MM.1S (cell line): ENCODE measurements around the gene PCDHB15.

Experiments
- DNase-seq: peaks from one replicate; pipeline ENCODE4 v3.0.0-alpha.2; 2015
- H2AFZ ChIP-seq: fragments of 300-600 bp; sonication (generic); 2 replicates; pipeline ENCODE4 v1.6.0; 2016; ENCODE audit warnings: antibody characterized with exemption, low read length
- H3F3A ChIP-seq: fragments of 300-600 bp; sonication (generic); 2 replicates; pipeline ENCODE4 v1.6.1; 2016; ENCODE audit warnings: mild to moderate bottlenecking, antibody characterized with exemption, low read length, moderate library complexity, mixed read lengths; ENCODE audit not compliant: insufficient read depth
- H3K27ac ChIP-seq: fragments of 300-600 bp; sonication (generic); 2 replicates; pipeline ENCODE4 v1.5.1; 2016; ENCODE audit warnings: mild to moderate bottlenecking, low read length
- H3K27me3 ChIP-seq: fragments of 300-600 bp; sonication (generic); replicated peaks from 2 replicates; pipeline ENCODE4 v1.6.0; 2016; ENCODE audit warnings: low read length; ENCODE audit not compliant: insufficient read depth
- H3K36me3 ChIP-seq: fragments of 300-600 bp; sonication (generic); replicated peaks from 2 replicates; pipeline ENCODE4 v1.6.1; 2016; ENCODE audit warnings: mild to moderate bottlenecking, low read length, mixed read lengths; ENCODE audit not compliant: insufficient read depth
- H3K4me1 ChIP-seq: fragments of 300-600 bp; sonication (generic); 2 replicates; pipeline ENCODE4 v1.6.1; 2016; ENCODE audit warnings: low read length, mixed read lengths
- H3K4me2 ChIP-seq: fragments of 300-600 bp; sonication (generic); 2 replicates; pipeline ENCODE4 v1.6.0; 2016; ENCODE audit warnings: low read depth, low read length
- H3K4me3 ChIP-seq: fragments of 300-600 bp; sonication (generic); 2 replicates; pipeline ENCODE4 v1.5.1; 2016; ENCODE audit warnings: low read length, mixed read lengths
- H3K79me2 ChIP-seq: fragments of 300-600 bp; sonication (generic); 2 replicates; pipeline ENCODE4 v1.6.1; 2016; ENCODE audit warnings: mixed run types, low read length, mixed read lengths
- H3K9ac ChIP-seq: fragments of 300-600 bp; sonication (generic); 2 replicates; pipeline ENCODE4 v1.6.1; 2016; ENCODE audit warnings: low read length, mixed read lengths
- H3K9me2 ChIP-seq: fragments of 300-600 bp; sonication (generic); replicated peaks from 2 replicates; pipeline ENCODE4 v1.6.1; 2016; ENCODE audit warnings: mild to moderate bottlenecking, low read length, mixed read lengths; ENCODE audit not compliant: insufficient read depth
- H3K9me3 ChIP-seq: fragments of 300-600 bp; sonication (generic); replicated peaks from 2 replicates; pipeline ENCODE4 v1.6.1; 2016; ENCODE audit warnings: mild to moderate bottlenecking, low read length, mixed read lengths; ENCODE audit not compliant: insufficient read depth
- H4K20me1 ChIP-seq: fragments of 300-600 bp; sonication (generic); 2 replicates; pipeline ENCODE4 v1.6.1; 2016; ENCODE audit warnings: mild to moderate bottlenecking, low read length, moderate library complexity, mixed read lengths; ENCODE audit not compliant: insufficient read depth
- CTCF ChIP-seq: fragments of 300-600 bp; sonication (generic); IDR thresholded peaks from 2 replicates; pipeline ENCODE4 v1.5.1; 2016; ENCODE audit warnings: antibody characterized with exemption, low read length, mixed read lengths
- EZH2 ChIP-seq: fragments of 300-600 bp; sonication (generic); optimal IDR thresholded peaks from 2 replicates; pipeline ENCODE3; 2017; ENCODE audit warnings: low read depth, mild to moderate bottlenecking, antibody characterized with exemption, low read length, mixed read lengths
- EZH2phosphoT487 ChIP-seq: fragments of 300-600 bp; sonication (generic); IDR thresholded peaks from 2 replicates; pipeline ENCODE4 v1.6.1; 2018; ENCODE audit warnings: antibody characterized with exemption, low read length

The PCDHB15 gene

GRCh38 chr5:141272906-141273305 lies 27.7 kb downstream of the PCDHB15 start:
- DNase-seq: no peak
- H2AFZ ChIP-seq: no peak overlapping the region
- H4K20me1 ChIP-seq: no peaks in the 10 kb centered on the region
- no peaks in the 10 kb centered on the region for H3K36me3 ChIP-seq
- no peaks in the 10 kb centered on the region for H3K79me2 ChIP-seq
- no peak overlapping the region for H3K27ac ChIP-seq
- no peaks in the 10 kb centered on the region for H3F3A ChIP-seq
- no peaks in the 10 kb centered on the region for H3K9me2 ChIP-seq
- TF ChIP-seq EZH2 (no peak), CTCF (no peak), EZH2phosphoT487 (no peak)
- no peak overlapping the region for H3K4me2 ChIP-seq
- H3K4me3 ChIP-seq: no peak overlapping the region
- H3K9me3 ChIP-seq: no peaks in the 10 kb centered on the region
- H3K27me3 ChIP-seq: no peaks in the 10 kb centered on the region
- no peak overlapping the region for H3K9ac ChIP-seq
- no peaks in the 10 kb centered on the region for H3K4me1 ChIP-seq

DNA sequence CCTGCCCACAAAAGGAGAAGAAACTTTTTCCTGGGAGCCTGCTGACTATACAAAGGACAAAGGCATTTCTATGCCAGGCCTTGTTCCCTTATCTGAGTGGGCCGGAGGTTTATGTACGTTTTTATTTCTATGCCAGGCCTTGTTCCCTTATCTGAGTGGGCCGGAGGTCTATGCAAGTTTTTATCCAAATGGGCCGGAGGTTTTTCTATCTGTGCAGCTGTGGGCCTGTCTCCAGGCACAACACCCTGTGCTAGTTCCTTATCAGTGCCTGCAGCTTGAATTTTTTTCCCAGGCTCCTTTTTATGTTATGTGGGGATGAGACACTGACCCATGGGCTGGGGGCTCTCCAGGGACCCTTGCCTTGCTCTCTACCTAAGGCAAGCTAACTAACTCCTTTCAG lies 53.2 kb downstream of the PCDHB15 start:
- DNase-seq: no peak
- Histone ChIP-seq H3K79me2 (no peaks in the 10 kb centered on the region), H3K27me3 (no peaks in the 10 kb centered on the region), H3K4me3 (no peak overlapping the region), H3K4me1 (no peaks in the 10 kb centered on the region), H4K20me1 (no peaks in the 10 kb centered on the region), H3K9me3 (no peaks in the 10 kb centered on the region), H3F3A (no peaks in the 10 kb centered on the region), H3K9me2 (no peaks in the 10 kb centered on the region), H3K4me2 (no peak overlapping the region), H3K36me3 (no peaks in the 10 kb centered on the region), H3K27ac (no peak overlapping the region), H2AFZ (no peak overlapping the region), H3K9ac (no peak overlapping the region)
- no peak for TF ChIP-seq EZH2
- TF ChIP-seq CTCF: no peak
- no peak for TF ChIP-seq EZH2phosphoT487
